ENCODE measurements around the gene VAMP5. TPM values are rescaled to one million over a fixed set of nuclear protein-coding genes. Genes with fewer than 3 reads are reported as not detected.

The VAMP5 gene
- total and polyA plus RNA-seq, 2 donors from 2014 or later: 46.0 to 145 TPM

DNA sequence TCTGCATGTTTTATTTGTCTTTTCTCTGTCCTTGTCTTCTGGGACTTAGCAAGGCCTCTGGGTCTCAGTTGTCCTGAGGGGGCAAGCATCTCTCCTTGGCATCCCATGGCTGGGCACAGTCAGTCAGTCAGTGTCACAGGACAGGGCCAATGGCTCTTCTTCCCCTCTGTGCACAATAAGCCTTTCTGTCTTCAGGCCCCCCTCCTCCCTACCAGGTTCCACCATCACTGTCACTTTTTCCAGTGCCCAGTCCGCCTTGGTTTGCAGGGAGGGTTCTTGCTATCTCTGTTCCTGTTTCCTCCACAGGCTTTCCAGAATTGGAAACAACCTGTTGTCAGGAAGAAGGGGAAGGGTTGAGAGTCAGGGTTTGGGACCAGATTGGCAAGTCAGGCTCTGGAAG, 1.7 kb upstream of the VAMP5 start:
- DNase-seq (no peak), FAIRE-seq (no peak)
- H3K4me1 ChIP-seq (ENCODE audit: control insufficient read depth in 2 of 3, insufficient read depth in 2 of 3, low read depth in 1 of 3, low read length in 3 of 3): peaks cover 0 to 33% (median 20%) of the 10 kb centered on the region in 3 donors

DNA sequence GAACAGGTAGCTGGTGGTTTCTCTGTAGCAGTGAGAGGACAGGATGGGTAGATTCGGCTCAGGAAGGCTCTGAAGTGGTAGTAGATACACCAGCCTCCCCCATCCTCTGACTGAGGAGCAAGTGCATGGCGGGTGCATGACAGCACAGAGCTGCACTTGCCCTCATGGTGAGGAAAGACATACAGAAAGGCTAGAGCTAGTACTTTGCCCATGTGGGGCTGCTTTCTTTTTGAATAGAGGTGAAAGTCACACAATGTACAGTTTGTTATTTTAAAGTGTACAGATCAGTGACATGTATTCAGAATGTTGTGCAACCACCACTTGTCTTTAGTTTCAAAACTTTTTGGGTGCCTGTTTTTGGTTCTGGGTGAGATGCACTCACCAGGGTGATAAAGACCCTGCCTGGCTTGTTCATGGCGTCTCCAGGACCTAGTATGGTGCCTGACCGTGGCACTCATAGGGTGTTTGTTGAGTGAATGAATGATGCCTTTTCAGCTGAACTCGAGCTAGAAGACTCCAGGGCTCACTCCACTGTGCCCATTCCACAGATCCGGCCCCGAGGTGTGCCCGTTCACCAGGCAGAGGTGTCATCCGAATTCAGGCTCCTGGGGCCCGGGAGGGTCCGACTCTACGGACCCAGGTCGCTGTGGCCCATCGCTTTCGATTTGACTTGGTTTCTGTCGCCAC, 421 bp upstream of the VAMP5 start:
- Histone ChIP-seq H3K4me1 (ENCODE audit: control insufficient read depth in 2 of 3, insufficient read depth in 2 of 3, low read depth in 1 of 3, low read length in 3 of 3) (peaks cover 0 to 32% (median 16%) of the 10 kb centered on the region in 3 donors), H3K27me3 (ENCODE audit: control insufficient read depth, insufficient read depth, low read length) (no peaks in the 10 kb centered on the region), H3K9ac (ENCODE audit: low read length in 3 of 3) (peak overlapping the region in 1 of 3 donors; percentile 68), H3K27ac (ENCODE audit: low read depth in 2 of 2, low read length in 2 of 2) (peak overlapping the region; percentile 93 to 94), H3K9me3 (ENCODE audit: control insufficient read depth in 2 of 3, insufficient read depth in 1 of 3, low read length in 3 of 3) (no peaks in the 10 kb centered on the region), H3K36me3 (ENCODE audit: control insufficient read depth in 2 of 3, insufficient read depth in 3 of 3, low read length in 3 of 3) (peaks cover 0 to 8% (median 2%) of the 10 kb centered on the region in 3 donors), H3K4me3 (ENCODE audit: low read length in 3 of 3) (peak overlapping the region; percentile 56 to 74 (median 64))
- FAIRE-seq (no peak), DNase-seq (peak in 1 of 5 donors; percentile 84)
- intact Hi-C loops (cut with DNase I): no loop called here
- TF ChIP-seq, protein P1, sequence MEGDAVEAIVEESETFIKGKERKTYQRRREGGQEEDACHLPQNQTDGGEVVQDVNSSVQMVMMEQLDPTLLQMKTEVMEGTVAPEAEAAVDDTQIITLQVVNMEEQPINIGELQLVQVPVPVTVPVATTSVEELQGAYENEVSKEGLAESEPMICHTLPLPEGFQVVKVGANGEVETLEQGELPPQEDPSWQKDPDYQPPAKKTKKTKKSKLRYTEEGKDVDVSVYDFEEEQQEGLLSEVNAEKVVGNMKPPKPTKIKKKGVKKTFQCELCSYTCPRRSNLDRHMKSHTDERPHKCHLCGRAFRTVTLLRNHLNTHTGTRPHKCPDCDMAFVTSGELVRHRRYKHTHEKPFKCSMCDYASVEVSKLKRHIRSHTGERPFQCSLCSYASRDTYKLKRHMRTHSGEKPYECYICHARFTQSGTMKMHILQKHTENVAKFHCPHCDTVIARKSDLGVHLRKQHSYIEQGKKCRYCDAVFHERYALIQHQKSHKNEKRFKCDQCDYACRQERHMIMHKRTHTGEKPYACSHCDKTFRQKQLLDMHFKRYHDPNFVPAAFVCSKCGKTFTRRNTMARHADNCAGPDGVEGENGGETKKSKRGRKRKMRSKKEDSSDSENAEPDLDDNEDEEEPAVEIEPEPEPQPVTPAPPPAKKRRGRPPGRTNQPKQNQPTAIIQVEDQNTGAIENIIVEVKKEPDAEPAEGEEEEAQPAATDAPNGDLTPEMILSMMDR (IDR thresholded peaks at IDR 0.05; ENCODE audit: borderline replicate concordance, extremely low read depth, insufficient read depth): no peak

More for the DNA sequence above, 1.7 kb upstream of the VAMP5 start:
- Histone ChIP-seq H3K36me3 (ENCODE audit: control insufficient read depth in 2 of 3, insufficient read depth in 3 of 3, low read length in 3 of 3) (peaks cover 0 to 8% (median 2%) of the 10 kb centered on the region in 3 donors), H3K4me3 (ENCODE audit: low read length in 3 of 3) (no peak overlapping the region), H3K9ac (ENCODE audit: low read length in 3 of 3) (no peak overlapping the region), H3K27ac (ENCODE audit: low read depth in 2 of 2, low read length in 2 of 2) (no peak overlapping the region), H3K9me3 (ENCODE audit: control insufficient read depth in 2 of 3, insufficient read depth in 1 of 3, low read length in 3 of 3) (no peaks in the 10 kb centered on the region), H3K27me3 (ENCODE audit: control insufficient read depth, insufficient read depth, low read length) (no peaks in the 10 kb centered on the region)
- TF ChIP-seq, protein P1 (IDR thresholded peaks at IDR 0.05; ENCODE audit: borderline replicate concordance, extremely low read depth, insufficient read depth): no peak
- intact Hi-C loops (cut with DNase I): no loop called here

DNA sequence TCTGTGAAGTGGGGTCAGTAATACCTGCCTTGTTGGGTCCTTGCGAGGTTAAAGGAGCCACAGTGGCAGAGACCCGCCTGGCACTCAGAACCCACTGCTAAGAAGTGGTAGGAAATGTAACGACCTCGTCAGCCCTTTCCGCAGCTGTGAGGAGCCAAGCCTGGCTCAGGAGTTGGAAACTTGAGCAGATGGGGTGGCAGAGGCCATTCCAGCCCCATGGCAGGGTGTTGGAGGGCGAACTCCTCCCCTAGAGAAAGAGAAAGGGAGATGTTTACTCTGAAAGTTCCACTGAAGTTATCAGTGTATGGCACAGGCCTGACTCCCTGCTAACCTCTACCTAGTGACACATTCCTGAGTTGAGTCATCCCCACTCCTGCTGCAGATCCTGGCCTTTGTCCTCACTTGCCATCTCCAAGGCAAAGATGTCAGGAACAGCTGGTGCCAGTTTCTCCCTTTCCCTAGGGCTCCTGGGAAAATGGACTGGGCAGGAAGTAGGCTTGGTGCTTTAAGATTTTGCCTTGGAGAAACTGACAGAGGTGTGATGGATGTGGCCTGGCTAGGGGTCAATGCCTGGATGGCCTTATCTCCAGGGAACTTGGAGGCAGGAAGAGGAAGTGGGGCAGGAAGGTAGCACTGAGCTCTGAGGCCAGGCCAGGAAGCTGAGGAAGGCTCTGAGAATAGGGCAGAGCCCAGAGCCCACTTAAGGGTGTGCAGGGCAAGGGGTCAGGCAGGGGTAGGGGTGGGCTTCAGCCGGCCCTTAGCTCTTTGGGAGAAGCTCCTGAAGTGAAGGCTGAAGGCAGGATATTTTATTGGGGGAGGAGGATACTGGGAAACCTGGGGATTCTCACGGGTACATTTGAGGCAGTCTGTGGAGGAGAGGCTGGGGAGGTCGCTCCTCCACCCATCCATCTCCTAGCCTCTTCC, 888 bp downstream of the VAMP5 start:
- peak overlapping the region in 2 of 3 donors; percentile 64 to 80 for H3K9ac ChIP-seq (ENCODE audit: low read length in 3 of 3)
- peak overlapping the region; percentile 35 to 74 (median 67) for H3K4me3 ChIP-seq (ENCODE audit: low read length in 3 of 3)
- FAIRE-seq (no peak), DNase-seq (peak in 4 of 5 donors; percentile 74 to 87 (median 80))
- H3K4me1 ChIP-seq (ENCODE audit: control insufficient read depth in 2 of 3, insufficient read depth in 2 of 3, low read depth in 1 of 3, low read length in 3 of 3): peaks cover 0 to 25% (median 3%) of the 10 kb centered on the region in 3 donors
- peaks cover 0 to 8% (median 2%) of the 10 kb centered on the region in 3 donors for H3K36me3 ChIP-seq (ENCODE audit: control insufficient read depth in 2 of 3, insufficient read depth in 3 of 3, low read length in 3 of 3)
- H3K9me3 ChIP-seq (ENCODE audit: control insufficient read depth in 2 of 3, insufficient read depth in 1 of 3, low read length in 3 of 3): no peaks in the 10 kb centered on the region
- TF ChIP-seq, protein P1 (IDR thresholded peaks at IDR 0.05; ENCODE audit: borderline replicate concordance, extremely low read depth, insufficient read depth): no peak
- intact Hi-C loops (cut with DNase I): no loop called here
- H3K27me3 ChIP-seq (ENCODE audit: control insufficient read depth, insufficient read depth, low read length): no peaks in the 10 kb centered on the region
- peak overlapping the region; percentile 93 to 94 for H3K27ac ChIP-seq (ENCODE audit: low read depth in 2 of 2, low read length in 2 of 2)
